Brain microvascular endothelial cell (primary cell): ENCODE measurements around the gene PDYN.

Experiments used
- DNase-seq: peaks from one replicate; pipeline ENCODE4 v3.0.0-alpha.2; 2020
- H3K27ac ChIP-seq: fragments of 250-450 bp; sonication (Bioruptor Pico); 2 replicates; pipeline ENCODE4 v1.5.1; 2020; ENCODE audit warnings: mild to moderate bottlenecking, moderate library complexity
- H3K27me3 ChIP-seq: fragments of 250-450 bp; sonication (Bioruptor Pico); replicated peaks from 2 replicates; pipeline ENCODE4 v1.5.1; 2020; ENCODE audit warnings: mild to moderate bottlenecking
- H3K36me3 ChIP-seq: fragments of 250-450 bp; sonication (Bioruptor Pico); replicated peaks from 2 replicates; pipeline ENCODE4 v1.5.1; 2020; ENCODE audit warnings: mild to moderate bottlenecking
- H3K4me3 ChIP-seq: 2 replicates; pipeline ENCODE4 v1.5.1; 2011; ENCODE audit warnings: low read depth, mild to moderate bottlenecking, control low read depth, low read length, moderate library complexity
- in situ Hi-C: cut with HindIII; loops from 2 replicates; pipeline ENCODE4 v1.10.0; 2017; ENCODE audit warnings: low sequenced_read_pairs, low pct_ligation_motif_present
- TF ChIP-seq, protein P1 (sequence below): IDR thresholded peaks from 2 replicates; pipeline ENCODE4 v1.5.1; 2011; ENCODE audit warnings: low read depth, mild to moderate bottlenecking, moderate library complexity, low read length, control low read depth, inconsistent platforms; ENCODE audit errors: missing control alignments

Gene PDYN

DNA sequence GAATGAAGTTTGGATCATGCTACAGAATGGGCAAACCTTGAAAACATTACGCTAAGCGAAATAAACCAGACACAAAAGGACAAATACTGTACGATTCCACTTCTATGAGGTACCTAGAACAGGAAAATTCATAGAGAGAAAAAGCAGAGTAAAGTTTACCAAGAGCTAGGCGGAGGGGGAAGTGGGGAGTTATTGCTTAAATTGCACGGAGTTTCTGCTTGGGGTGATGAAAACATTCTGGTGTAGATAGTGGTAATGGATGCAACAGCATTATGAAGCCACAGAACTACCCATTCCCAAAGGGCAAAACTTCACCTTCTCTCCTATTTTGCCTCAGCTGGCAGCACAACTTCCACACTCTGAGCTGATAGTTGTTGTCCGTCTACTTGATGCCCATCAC, 6.4 kb upstream of the PDYN start:
- DNase-seq: no peak
- Histone ChIP-seq H3K27ac (no peak overlapping the region), H3K4me3 (no peak overlapping the region), H3K27me3 (no peaks in the 10 kb centered on the region), H3K36me3 (no peaks in the 10 kb centered on the region)
- TF ChIP-seq, protein P1, sequence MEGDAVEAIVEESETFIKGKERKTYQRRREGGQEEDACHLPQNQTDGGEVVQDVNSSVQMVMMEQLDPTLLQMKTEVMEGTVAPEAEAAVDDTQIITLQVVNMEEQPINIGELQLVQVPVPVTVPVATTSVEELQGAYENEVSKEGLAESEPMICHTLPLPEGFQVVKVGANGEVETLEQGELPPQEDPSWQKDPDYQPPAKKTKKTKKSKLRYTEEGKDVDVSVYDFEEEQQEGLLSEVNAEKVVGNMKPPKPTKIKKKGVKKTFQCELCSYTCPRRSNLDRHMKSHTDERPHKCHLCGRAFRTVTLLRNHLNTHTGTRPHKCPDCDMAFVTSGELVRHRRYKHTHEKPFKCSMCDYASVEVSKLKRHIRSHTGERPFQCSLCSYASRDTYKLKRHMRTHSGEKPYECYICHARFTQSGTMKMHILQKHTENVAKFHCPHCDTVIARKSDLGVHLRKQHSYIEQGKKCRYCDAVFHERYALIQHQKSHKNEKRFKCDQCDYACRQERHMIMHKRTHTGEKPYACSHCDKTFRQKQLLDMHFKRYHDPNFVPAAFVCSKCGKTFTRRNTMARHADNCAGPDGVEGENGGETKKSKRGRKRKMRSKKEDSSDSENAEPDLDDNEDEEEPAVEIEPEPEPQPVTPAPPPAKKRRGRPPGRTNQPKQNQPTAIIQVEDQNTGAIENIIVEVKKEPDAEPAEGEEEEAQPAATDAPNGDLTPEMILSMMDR: no peak
- in situ Hi-C loops: no loop called here

DNA sequence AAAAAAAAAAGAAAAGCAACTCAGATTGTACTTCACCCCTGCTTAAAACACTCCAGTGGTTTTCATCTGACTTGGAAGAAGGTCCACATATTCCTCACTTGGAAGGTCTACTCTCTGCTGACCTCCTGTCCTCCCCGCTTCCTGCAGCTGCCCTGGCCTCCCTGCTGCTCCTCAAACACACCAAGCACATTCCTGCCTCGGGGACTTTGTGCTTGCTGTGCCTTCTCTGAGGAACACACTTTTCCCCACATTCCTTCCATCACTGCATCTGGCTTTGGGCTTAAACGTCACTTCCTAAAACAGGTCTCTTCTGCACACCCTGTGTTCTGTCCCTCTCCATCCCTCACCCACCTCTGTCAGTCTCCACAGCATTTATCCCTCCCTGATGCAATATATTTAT, 4.9 kb upstream of the PDYN start:
- no peak for DNase-seq

DNA sequence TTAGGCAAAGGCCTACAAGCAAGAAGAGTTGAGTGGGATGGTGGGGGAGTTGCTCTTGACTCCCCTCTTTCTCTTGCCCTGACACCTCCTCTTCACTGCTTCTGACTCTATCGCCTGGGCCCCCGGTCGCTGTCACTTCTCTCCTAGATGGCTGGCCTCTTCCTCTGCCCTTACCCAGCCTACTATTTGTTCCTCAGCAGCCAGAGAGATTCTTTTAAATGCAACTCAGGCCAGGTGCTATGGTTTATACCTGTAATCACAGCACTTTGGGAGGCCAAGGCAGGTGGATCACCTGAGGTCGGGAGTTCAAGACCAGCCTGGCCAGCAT, 4.3 kb upstream of the PDYN start:
- Histone ChIP-seq H3K27ac (no peak overlapping the region), H3K27me3 (peaks cover 8% of the 10 kb centered on the region), H3K4me3 (no peak overlapping the region), H3K36me3 (no peaks in the 10 kb centered on the region)
- in situ Hi-C loops: no loop called here
- TF ChIP-seq, protein P1: no peak
- DNase-seq: no peak

More for the DNA sequence above, 4.9 kb upstream of the PDYN start:
- H3K27me3 ChIP-seq: peaks cover 2% of the 10 kb centered on the region
- H3K36me3 ChIP-seq: no peaks in the 10 kb centered on the region
- TF ChIP-seq, protein P1: no peak
- in situ Hi-C loops: no loop called here
- no peak overlapping the region for H3K27ac ChIP-seq
- no peak overlapping the region for H3K4me3 ChIP-seq

DNA sequence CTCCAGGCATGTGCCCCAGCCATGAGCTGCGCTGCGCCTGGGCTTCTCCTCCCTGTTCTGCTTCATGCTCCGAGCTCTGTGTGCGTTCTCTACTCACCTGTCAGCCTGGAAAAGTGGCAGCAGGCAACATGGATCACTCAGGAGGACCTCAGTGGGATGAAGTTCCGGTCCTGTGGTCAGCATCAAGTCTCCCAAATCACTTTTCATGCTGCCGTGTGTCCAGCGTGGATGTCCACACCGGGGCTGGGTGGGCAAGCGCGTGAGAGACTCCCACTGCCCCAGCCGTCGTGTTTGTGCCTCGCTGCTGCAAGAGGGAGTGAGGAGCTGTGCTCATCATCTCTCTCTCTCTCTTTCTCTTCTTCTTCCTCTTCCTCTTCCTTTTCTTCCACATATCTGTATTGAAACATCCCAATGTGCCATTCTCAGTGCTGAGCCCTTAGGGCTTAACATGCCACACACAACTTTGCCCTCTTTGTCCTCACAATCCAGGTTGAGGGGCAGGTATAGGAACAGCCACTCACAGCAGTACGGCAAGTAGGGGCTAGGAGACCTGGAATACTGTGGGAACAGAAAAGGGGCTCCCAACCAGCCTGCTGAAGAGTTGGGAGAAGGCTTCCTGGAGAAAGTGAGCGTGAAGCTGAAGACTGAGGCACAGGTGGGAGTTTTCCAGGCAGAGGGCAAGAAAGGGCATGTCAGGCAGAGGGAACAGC, 3.8 kb upstream of the PDYN start:
- DNase-seq: no peak
- peaks cover 9% of the 10 kb centered on the region for H3K27me3 ChIP-seq
- TF ChIP-seq, protein P1: no peak

DNA sequence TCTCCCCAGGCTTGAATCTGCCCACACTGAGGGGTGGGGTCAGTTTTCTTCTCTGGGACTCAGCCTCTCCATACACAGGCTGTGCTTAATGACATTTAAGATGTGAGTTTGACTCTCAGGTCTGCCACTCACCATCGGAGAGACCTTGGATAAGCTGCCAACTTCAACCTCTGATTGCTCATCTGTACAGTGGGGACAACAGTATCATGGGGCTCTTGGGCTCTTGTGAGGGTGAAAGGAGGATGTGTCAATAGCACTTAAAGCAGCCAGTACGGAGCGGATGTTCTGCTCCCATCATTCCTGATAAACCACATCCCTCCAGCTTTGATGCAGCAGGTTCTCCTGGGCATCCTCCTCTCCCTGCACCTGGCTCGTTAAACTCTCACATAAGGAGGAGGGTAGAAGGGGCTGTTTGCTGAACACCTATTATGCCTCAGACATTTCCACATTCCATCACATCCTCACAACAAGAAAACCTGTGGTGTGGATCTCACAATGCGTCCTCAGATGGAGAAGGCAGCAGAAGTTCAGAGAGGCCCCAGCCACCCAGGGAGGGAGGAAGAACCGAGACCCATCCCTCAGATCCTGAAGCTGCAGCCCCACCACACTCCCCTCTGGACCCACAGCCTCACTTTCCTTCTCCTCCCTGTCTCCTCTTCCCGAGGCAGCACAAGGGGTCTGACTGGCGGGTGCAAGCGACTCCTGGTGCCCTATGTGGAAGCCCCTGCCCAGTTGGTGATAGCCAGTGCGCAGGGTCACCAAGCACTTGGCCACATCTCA, 1.9 kb upstream of the PDYN start:
- Histone ChIP-seq H3K4me3 (no peak overlapping the region), H3K27me3 (peaks cover 11% of the 10 kb centered on the region), H3K36me3 (no peaks in the 10 kb centered on the region), H3K27ac (no peak overlapping the region)
- in situ Hi-C loops: no loop called here
- TF ChIP-seq, protein P1: no peak
- DNase-seq: no peak

More for the DNA sequence above, 3.8 kb upstream of the PDYN start:
- Histone ChIP-seq H3K36me3 (no peaks in the 10 kb centered on the region), H3K4me3 (no peak overlapping the region), H3K27ac (no peak overlapping the region)
- in situ Hi-C loops: no loop called here

DNA sequence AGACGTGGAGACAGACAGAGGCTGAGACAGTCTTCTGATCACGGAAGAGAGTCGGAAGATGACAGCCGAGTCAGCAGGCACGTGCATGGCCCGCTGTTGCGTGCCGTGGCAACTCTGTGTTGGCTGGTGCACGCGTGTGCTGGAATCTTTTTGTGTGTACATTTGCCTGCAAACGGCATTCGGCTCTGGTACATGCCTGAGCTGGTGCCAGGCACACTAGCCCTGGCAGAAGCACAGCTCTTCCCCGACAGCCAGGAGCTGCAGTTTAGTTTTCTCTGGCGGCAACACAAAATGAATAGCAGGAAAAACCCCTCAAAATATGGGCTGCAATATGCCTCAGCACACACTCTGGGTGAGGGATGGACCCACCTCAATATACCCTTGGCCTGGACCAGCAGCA, 769 bp upstream of the PDYN start:
- H3K27ac ChIP-seq: no peak overlapping the region
- H3K27me3 ChIP-seq: peaks cover 11% of the 10 kb centered on the region
- no peaks in the 10 kb centered on the region for H3K36me3 ChIP-seq
- in situ Hi-C loops: no loop called here
- no peak for DNase-seq
- TF ChIP-seq, protein P1: no peak
- no peak overlapping the region for H3K4me3 ChIP-seq
